ENCODE results near the gene GALNT3.

Gene GALNT3

GRCh38 chr2:165757906-165758675 is 36.0 kb downstream of the GALNT3 start (continued):
- TF ChIP-seq SCRT2 (tag by site-specific recombination; IDR thresholded peaks at IDR 0.05), result peak; percentile 66
- TF ChIP-seq ZFP37 (tag by site-specific recombination; IDR thresholded peaks at IDR 0.05), result no peak
- TF ChIP-seq ZNF274 (IDR thresholded peaks at IDR 0.05; ENCODE audit: low read length), result no peak
- no peak for TF ChIP-seq ZNF274 (tag by site-specific recombination; IDR thresholded peaks at IDR 0.05; ENCODE audit: borderline replicate concordance)
- TF ChIP-seq ZNF362 (tag by site-specific recombination; IDR thresholded peaks at IDR 0.05), result 0 out of 2 replicates have a peak, but pooled peaks have one; percentile 61
- TF ChIP-seq WT1 (tag by site-specific recombination; IDR thresholded peaks at IDR 0.05), result peak; percentile 85
- 0 out of 2 replicates have a peak, but pooled peaks have one; percentile 25 for TF ChIP-seq TCF7L2 (IDR thresholded peaks at IDR 0.05; ENCODE audit: borderline replicate concordance, low read depth, low read length)
- TF ChIP-seq KLF10 (tag by site-specific recombination; IDR thresholded peaks at IDR 0.05), result 0 out of 2 replicates have a peak, but pooled peaks have one; percentile 19
- peak; percentile 38; the same call in 1 of the 2 replicates for TF ChIP-seq ZXDB (tag by site-specific recombination; IDR thresholded peaks at IDR 0.05)
- TF ChIP-seq ZNF335 (tag by site-specific recombination; conservative IDR thresholded peaks at IDR 0.05), result no peak
- TF ChIP-seq INSM2 (tag by site-specific recombination; IDR thresholded peaks at IDR 0.05), result no peak
- TF ChIP-seq OSR2 (tag by site-specific recombination; IDR thresholded peaks at IDR 0.05), result peak; percentile 27; the same call in 1 of the 2 replicates
- TF ChIP-seq ZNF23 (tag by site-specific recombination; IDR thresholded peaks at IDR 0.05; ENCODE audit: borderline replicate concordance), result no peak
- TF ChIP-seq REST (tag by site-specific recombination; IDR thresholded peaks at IDR 0.05), result no peak
- TF ChIP-seq PRDM6 (tag by site-specific recombination; IDR thresholded peaks at IDR 0.05), result peak; percentile 94
- no peak for TF ChIP-seq ZNF670 (tag by site-specific recombination; IDR thresholded peaks at IDR 0.05; ENCODE audit: low read depth)
- no peak for TF ChIP-seq KLF8 (tag by site-specific recombination; IDR thresholded peaks at IDR 0.05)
- peak; percentile 46; the same call in 1 of the 2 replicates for TF ChIP-seq FEZF1 (tag by site-specific recombination; IDR thresholded peaks at IDR 0.05)
- TF ChIP-seq PRDM4 (tag by site-specific recombination; IDR thresholded peaks at IDR 0.05), result no peak
- no peak for TF ChIP-seq ZNF626 (tag by site-specific recombination; IDR thresholded peaks at IDR 0.05)
- TF ChIP-seq ZBTB44 (tag by site-specific recombination; IDR thresholded peaks at IDR 0.05), result peak; percentile 86
- TF ChIP-seq ZNF18 (tag by site-specific recombination; IDR thresholded peaks at IDR 0.05), result no peak
- peak; percentile 54; the same call in 1 of the 2 replicates for TF ChIP-seq ZNF843 (tag by site-specific recombination; IDR thresholded peaks at IDR 0.05)
- no peak for TF ChIP-seq ZNF114 (tag by site-specific recombination; IDR thresholded peaks at IDR 0.05)
- TF ChIP-seq ZNF223 (tag by site-specific recombination; IDR thresholded peaks at IDR 0.05), result no peak
